PC-3 (cell line): ENCODE results near the gene PCDHGB4. TPM values are rescaled to one million over a fixed set of nuclear protein-coding genes. Genes with fewer than 3 reads are reported as not detected.
"Not testable (repeated sequence)": the region's sequence is repeated elsewhere in the genome, so short reads cannot be mapped to it uniquely, and the experiment has no call there.

Source experiments
- ATAC-seq: fragments of 200-7000 bp; cut with Tn5 transposase; 2 replicates; pipeline ENCODE4 v1.9.1; 2020; ENCODE audit warnings: mild to moderate bottlenecking, moderate library complexity
- BruUV-seq: library from RNA; stranded (reverse); fragments of 400-500 nt; replicated peaks from 2 replicates; lab custom pipeline; 2021; lab: Mats Ljungman, UMichigan
- CTCF ChIA-PET: fragments of 300-600 bp; sonication (Branson Sonifier 250); formaldehyde crosslinking; loops from one replicate; lab custom pipeline; 2022; ENCODE audit warnings: antibody characterized with exemption; lab: Charles Lee
- POLR2A ChIA-PET: fragments of 300-600 bp; sonication (Branson Sonifier 250); formaldehyde crosslinking; loops from one replicate; lab custom pipeline; 2022; ENCODE audit warnings: antibody characterized with exemption; ENCODE audit not compliant: unreplicated experiment; lab: Charles Lee
- DNase-seq: peaks from one replicate; pipeline ENCODE4 v3.0.0-alpha.2; 2015
- H2AFZ ChIP-seq: fragments of 300-600 bp; sonication (generic); 2 replicates; pipeline ENCODE4 v1.6.0; 2016; ENCODE audit warnings: antibody characterized with exemption, low read length
- H3F3A ChIP-seq: fragments of 300-600 bp; sonication (generic); one replicate; pipeline ENCODE4 v1.6.0; 2017; ENCODE audit warnings: antibody characterized with exemption, low read length, control low read depth, mild to moderate bottlenecking; ENCODE audit not compliant: unreplicated experiment
- H3K27ac ChIP-seq: fragments of 300-600 bp; sonication (generic); 2 replicates; pipeline ENCODE4 v1.5.1; 2016; ENCODE audit warnings: mild to moderate bottlenecking, low read length
- H3K27me3 ChIP-seq: fragments of 300-600 bp; sonication (generic); 2 replicates; pipeline ENCODE4 v1.6.1; 2016; ENCODE audit warnings: low read length, mixed read lengths
- H3K36me3 ChIP-seq: fragments of 300-600 bp; sonication (generic); 2 replicates; pipeline ENCODE4 v1.6.1; 2016; ENCODE audit warnings: low read depth, mixed run types, low read length, mixed read lengths
- H3K4me1 ChIP-seq: fragments of 300-600 bp; sonication (generic); 2 replicates; pipeline ENCODE4 v1.5.1; 2016; ENCODE audit warnings: low read length; ENCODE audit not compliant: insufficient read depth
- H3K4me2 ChIP-seq: fragments of 300-600 bp; sonication (generic); 2 replicates; pipeline ENCODE4 v1.6.0; 2016; ENCODE audit warnings: low read length
- H3K4me3 ChIP-seq: fragments of 300-600 bp; sonication (generic); 2 replicates; pipeline ENCODE4 v1.5.1; 2016; ENCODE audit warnings: mild to moderate bottlenecking, low read length, mixed read lengths
- H3K79me2 ChIP-seq: fragments of 300-600 bp; sonication (generic); 2 replicates; pipeline ENCODE4 v1.6.1; 2017; ENCODE audit warnings: low read length, mixed read lengths
- H3K9ac ChIP-seq: fragments of 300-600 bp; sonication (generic); 2 replicates; pipeline ENCODE4 v1.6.0; 2016; ENCODE audit warnings: mild to moderate bottlenecking, low read length
- H3K9me2 ChIP-seq: fragments of 300-600 bp; sonication (generic); replicated peaks from 2 replicates; pipeline ENCODE4 v1.6.1; 2016; ENCODE audit warnings: mixed run types, low read length, mixed read lengths
- H3K9me3 ChIP-seq: fragments of 300-600 bp; sonication (generic); 2 replicates; pipeline ENCODE4 v1.6.1; 2016; ENCODE audit warnings: low read length, mixed read lengths
- H4K20me1 ChIP-seq: fragments of 300-600 bp; sonication (generic); 2 replicates; pipeline ENCODE4 v1.6.1; 2016; ENCODE audit warnings: low read length, mixed read lengths
- EZH2 ChIP-seq: fragments of 300-600 bp; sonication (generic); IDR thresholded peaks from one replicate; pipeline ENCODE4 v1.6.1; 2017; ENCODE audit warnings: antibody characterized with exemption, mild to moderate bottlenecking, low read length; ENCODE audit not compliant: unreplicated experiment
- EZH2phosphoT487 ChIP-seq: fragments of 300-600 bp; sonication (generic); IDR thresholded peaks from 2 replicates; pipeline ENCODE4 v1.6.1; 2018; ENCODE audit warnings: mild to moderate bottlenecking, antibody characterized with exemption, low read length, borderline replicate concordance
- intact Hi-C: fragments of 100-400 bp; cut with micrococcal nuclease; formaldehyde crosslinking; loops from 2 replicates; pipeline ENCODE4 v1.9.0; 2023
- total RNA-seq: library from RNA; depleted of rRNA; stranded (reverse); fragments of >200 nt; gene quantifications from 2 replicates; pipeline ENCODE4 v1.2.3, GENCODE V29; 2014
- TF ChIP-seq, protein P1 (sequence below): fragments of 300-600 bp; sonication (generic); conservative IDR thresholded peaks from 2 replicates; pipeline ENCODE4 v1.5.1; 2017; ENCODE audit warnings: antibody characterized with exemption, low read depth, mild to moderate bottlenecking, low read length

The PCDHGB4 gene
- total RNA-seq, 1 experiment from 2014 or later = 0.73 TPM

DNA sequence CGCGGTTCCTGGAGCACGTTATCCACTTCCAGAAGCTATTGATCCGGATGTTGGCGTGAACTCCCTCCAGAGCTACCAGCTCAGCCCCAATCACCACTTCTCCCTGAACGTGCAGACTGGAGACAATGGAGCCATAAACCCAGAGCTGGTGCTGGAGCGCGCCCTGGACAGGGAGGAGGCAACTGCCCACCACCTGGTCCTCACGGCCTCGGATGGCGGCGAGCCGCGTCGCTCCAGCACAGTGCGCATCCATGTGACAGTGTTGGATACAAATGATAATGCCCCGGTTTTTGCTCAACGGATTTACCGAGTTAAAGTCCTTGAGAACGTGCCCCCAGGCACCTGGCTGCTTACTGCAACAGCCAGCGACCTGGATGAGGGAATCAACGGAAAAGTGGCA lies 15.9 kb downstream of the PCDHGB4 start:
- Histone ChIP-seq H3K4me1 (no peaks in the 10 kb centered on the region), H3K9ac (no peak overlapping the region), H3K9me3 (peaks cover 14% of the 10 kb centered on the region; the same call in 1 of the 2 replicates), H3K27me3 (no peaks in the 10 kb centered on the region), H3K4me2 (no peak overlapping the region), H3K27ac (no peak overlapping the region), H4K20me1 (no peaks in the 10 kb centered on the region), H2AFZ (no peak overlapping the region), H3F3A (no peaks in the 10 kb centered on the region), H3K4me3 (no peak overlapping the region), H3K36me3 (peaks cover 9% of the 10 kb centered on the region; the same call in 1 of the 2 replicates), H3K79me2 (no peaks in the 10 kb centered on the region), H3K9me2 (no peaks in the 10 kb centered on the region)
- ChIA-PET POLR2A (no interaction called here), CTCF (no interaction called here)
- intact Hi-C loops = no loop called here
- no TSS peak for BruUV-seq
- DNase-seq (no peak), ATAC-seq (no peak)
- TF ChIP-seq, protein P1, sequence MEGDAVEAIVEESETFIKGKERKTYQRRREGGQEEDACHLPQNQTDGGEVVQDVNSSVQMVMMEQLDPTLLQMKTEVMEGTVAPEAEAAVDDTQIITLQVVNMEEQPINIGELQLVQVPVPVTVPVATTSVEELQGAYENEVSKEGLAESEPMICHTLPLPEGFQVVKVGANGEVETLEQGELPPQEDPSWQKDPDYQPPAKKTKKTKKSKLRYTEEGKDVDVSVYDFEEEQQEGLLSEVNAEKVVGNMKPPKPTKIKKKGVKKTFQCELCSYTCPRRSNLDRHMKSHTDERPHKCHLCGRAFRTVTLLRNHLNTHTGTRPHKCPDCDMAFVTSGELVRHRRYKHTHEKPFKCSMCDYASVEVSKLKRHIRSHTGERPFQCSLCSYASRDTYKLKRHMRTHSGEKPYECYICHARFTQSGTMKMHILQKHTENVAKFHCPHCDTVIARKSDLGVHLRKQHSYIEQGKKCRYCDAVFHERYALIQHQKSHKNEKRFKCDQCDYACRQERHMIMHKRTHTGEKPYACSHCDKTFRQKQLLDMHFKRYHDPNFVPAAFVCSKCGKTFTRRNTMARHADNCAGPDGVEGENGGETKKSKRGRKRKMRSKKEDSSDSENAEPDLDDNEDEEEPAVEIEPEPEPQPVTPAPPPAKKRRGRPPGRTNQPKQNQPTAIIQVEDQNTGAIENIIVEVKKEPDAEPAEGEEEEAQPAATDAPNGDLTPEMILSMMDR = no peak
- TF ChIP-seq EZH2 (no peak), EZH2phosphoT487 (no peak)

DNA sequence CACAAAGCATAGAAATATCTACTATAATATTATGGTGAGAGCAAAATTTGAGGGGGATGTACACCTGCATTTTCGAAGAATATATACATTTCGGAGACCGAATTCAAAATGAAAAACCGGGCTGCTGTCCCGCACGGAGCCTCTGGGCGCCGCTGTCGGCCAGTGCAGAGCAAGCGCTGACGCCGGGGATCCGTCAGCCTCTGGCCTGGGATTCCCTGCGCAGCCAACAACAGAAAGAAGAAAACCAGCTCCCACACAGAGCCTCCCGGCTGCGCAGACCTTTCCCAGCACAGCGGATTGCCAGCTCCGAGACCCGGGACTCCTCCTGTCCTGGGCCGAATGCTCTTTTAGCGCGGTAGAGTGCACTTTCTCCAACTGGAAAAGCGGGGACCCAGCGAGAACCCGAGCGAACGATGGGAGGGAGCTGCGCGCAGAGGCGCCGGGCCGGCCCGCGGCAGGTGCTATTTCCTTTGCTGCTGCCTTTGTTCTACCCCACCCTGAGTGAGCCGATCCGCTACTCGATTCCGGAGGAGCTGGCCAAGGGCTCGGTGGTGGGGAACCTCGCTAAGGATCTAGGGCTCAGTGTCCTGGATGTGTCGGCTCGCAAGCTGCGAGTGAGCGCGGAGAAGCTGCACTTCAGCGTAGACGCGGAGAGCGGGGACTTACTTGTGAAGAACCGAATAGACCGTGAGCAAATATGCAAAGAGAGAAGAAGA lies 20.4 kb downstream of the PCDHGB4 start, which contains the start of gene PCDHGB6:
PCDHGB6 (plus strand) TSS at position 232 of the 716 bp plus-strand sequence; CDS start at position 414, 182 bp downstream.
- H4K20me1 ChIP-seq, H3K4me3 ChIP-seq, H2AFZ ChIP-seq, ATAC-seq, H3K36me3 ChIP-seq, H3K4me2 ChIP-seq, BruUV-seq, POLR2A ChIA-PET, CTCF ChIA-PET, H3K9ac ChIP-seq, H3K79me2 ChIP-seq, DNase-seq, intact Hi-C loops, H3K27ac ChIP-seq, H3K9me2 ChIP-seq, H3K4me1 ChIP-seq, H3F3A ChIP-seq, H3K27me3 ChIP-seq: not testable (repeated sequence)
- H3K9me3 ChIP-seq = 0 out of 2 replicates have a peak, but pooled peaks cover 11% of the 10 kb centered on the region

DNA sequence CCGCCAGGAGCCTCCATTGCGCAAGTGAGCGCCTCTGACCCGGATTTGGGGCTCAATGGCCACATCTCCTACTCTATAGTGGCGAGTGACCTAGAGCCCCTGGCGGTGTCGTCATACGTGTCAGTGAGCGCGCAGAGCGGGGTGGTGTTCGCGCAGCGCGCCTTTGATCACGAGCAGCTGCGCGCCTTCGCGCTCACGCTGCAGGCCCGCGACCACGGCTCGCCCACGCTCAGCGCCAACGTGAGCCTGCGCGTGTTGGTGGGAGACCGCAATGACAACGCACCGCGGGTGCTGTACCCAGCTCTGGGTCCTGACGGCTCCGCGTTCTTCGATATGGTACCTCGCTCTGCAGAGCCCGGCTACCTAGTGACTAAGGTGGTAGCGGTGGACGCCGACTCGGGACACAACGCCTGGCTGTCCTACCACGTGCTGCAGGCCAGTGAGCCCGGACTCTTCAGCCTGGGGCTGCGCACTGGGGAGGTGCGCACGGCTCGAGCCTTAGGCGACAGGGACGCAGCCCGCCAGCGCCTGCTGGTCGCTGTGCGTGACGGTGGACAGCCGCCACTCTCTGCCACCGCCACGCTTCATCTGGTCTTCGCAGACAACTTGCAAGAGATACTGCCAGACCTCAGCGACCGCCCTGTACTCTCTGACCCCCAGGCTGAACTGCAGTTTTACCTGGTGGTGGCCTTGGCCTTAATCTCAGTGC lies 22.3 kb downstream of the PCDHGB4 start:
- intact Hi-C loops = no loop called here
- no peak overlapping the region for H3K9ac ChIP-seq
- H3K27me3 ChIP-seq = no peaks in the 10 kb centered on the region
- H3K4me2 ChIP-seq = no peak overlapping the region
- H2AFZ ChIP-seq = no peak overlapping the region
- ChIA-PET CTCF (no interaction called here), POLR2A (no interaction called here)
- H4K20me1 ChIP-seq = no peaks in the 10 kb centered on the region
- no peaks in the 10 kb centered on the region for H3K9me2 ChIP-seq
- no TSS peak for BruUV-seq
- no peak overlapping the region for H3K27ac ChIP-seq
- ATAC-seq (no peak), DNase-seq (no peak)
- no peaks in the 10 kb centered on the region for H3F3A ChIP-seq
- TF ChIP-seq, protein P1 = no peak
- H3K9me3 ChIP-seq = 0 out of 2 replicates have a peak, but pooled peaks cover 11% of the 10 kb centered on the region
- H3K79me2 ChIP-seq = no peaks in the 10 kb centered on the region
- no peak overlapping the region for H3K4me3 ChIP-seq
- H3K36me3 ChIP-seq = peaks cover 6% of the 10 kb centered on the region; the same call in 1 of the 2 replicates
- no peaks in the 10 kb centered on the region for H3K4me1 ChIP-seq
